HEK293T (cell line): Measurements from ENCODE around the gene MAP4.

Source experiments
- CTCF ChIA-PET: fragments of 350-600 bp; formaldehyde crosslinking; extraction: SDS; loops from one replicate; lab custom pipeline; 2021; ENCODE audit warnings: antibody characterized with exemption, inconsistent platforms; lab: Yijun Ruan, JAX
- POLR2A ChIA-PET: fragments of 350-600 bp; formaldehyde crosslinking; extraction: SDS; loops from one replicate; lab custom pipeline; 2020; ENCODE audit warnings: antibody characterized with exemption, inconsistent platforms; lab: Yijun Ruan, JAX
- DNase-seq: peaks from one replicate; pipeline ENCODE4 v3.0.0; 2012; ENCODE audit warnings: mixed read lengths; ENCODE audit errors: extremely low spot score
- ARNT ChIP-seq: fragments of 450-650 bp; IDR thresholded peaks from 2 replicates; pipeline ENCODE4 v1.6.1; 2017; ENCODE audit warnings: mild to moderate bottlenecking
- BHLHE40 ChIP-seq: fragments of 450-650 bp; IDR thresholded peaks from 2 replicates; pipeline ENCODE4 v1.6.1; 2016; ENCODE audit warnings: mild to moderate bottlenecking, moderate library complexity, borderline replicate concordance
- CTBP1 ChIP-seq: fragments of 450-650 bp; IDR thresholded peaks from 2 replicates; pipeline ENCODE4 v1.6.1; 2016; ENCODE audit warnings: borderline replicate concordance
- ELF4 ChIP-seq: fragments of 450-650 bp; IDR thresholded peaks from 2 replicates; pipeline ENCODE4 v1.6.1; 2017; ENCODE audit warnings: antibody characterized with exemption
- FOXA1 ChIP-seq: fragments of 450-650 bp; IDR thresholded peaks from 2 replicates; pipeline ENCODE4 v1.6.1; 2016; ENCODE audit warnings: mild to moderate bottlenecking
- FOXK2 ChIP-seq: fragments of 450-650 bp; IDR thresholded peaks from 2 replicates; pipeline ENCODE4 v1.6.1; 2016; ENCODE audit warnings: mild to moderate bottlenecking
- FOXM1 ChIP-seq: fragments of 450-650 bp; IDR thresholded peaks from 2 replicates; pipeline ENCODE4 v1.6.1; 2017; ENCODE audit warnings: mild to moderate bottlenecking, borderline replicate concordance
- HDGF ChIP-seq: fragments of 450-650 bp; IDR thresholded peaks from 2 replicates; pipeline ENCODE4 v1.6.1; 2017; ENCODE audit warnings: antibody characterized with exemption, borderline replicate concordance
- L3MBTL2 ChIP-seq: fragments of 450-650 bp; conservative IDR thresholded peaks from 2 replicates; pipeline ENCODE4 v1.6.1; 2016; ENCODE audit warnings: mild to moderate bottlenecking
- LEF1 ChIP-seq: fragments of 450-650 bp; IDR thresholded peaks from 2 replicates; pipeline ENCODE4 v1.6.1; 2017; ENCODE audit warnings: mild to moderate bottlenecking, borderline replicate concordance
- NFRKB ChIP-seq: fragments of 450-650 bp; IDR thresholded peaks from 2 replicates; pipeline ENCODE4 v1.6.1; 2016; ENCODE audit warnings: mild to moderate bottlenecking, moderate library complexity
- PKNOX1 ChIP-seq: fragments of 450-650 bp; IDR thresholded peaks from 2 replicates; pipeline ENCODE4 v1.6.1; 2016
- SP1 ChIP-seq: fragments of 450-650 bp; IDR thresholded peaks from 2 replicates; pipeline ENCODE4 v1.6.1; 2017
- SUZ12 ChIP-seq: fragments of 450-650 bp; IDR thresholded peaks from 2 replicates; pipeline ENCODE4 v1.6.1; 2016; ENCODE audit warnings: mild to moderate bottlenecking
- TARDBP ChIP-seq: fragments of 450-650 bp; IDR thresholded peaks from 2 replicates; pipeline ENCODE4 v1.6.1; 2016
- ZNF384 ChIP-seq: fragments of 450-650 bp; IDR thresholded peaks from 2 replicates; pipeline ENCODE4 v1.6.1; 2016

MAP4 gene

GRCh38 chr3:47825590-47825989, 190.6 kb downstream of the MAP4 start:
- peak; percentile 21 for DNase-seq
- ChIA-PET CTCF (interaction anchor here (1.1 to 3.6 kb wide), 5 partner anchors 9 to 332 kb away, joined by 3 to 22 read pairs (median 5); no protein-coding TSS in a partner anchor), POLR2A (interaction anchor here (0.8 to 3.3 kb wide), 14 partner anchors 8 to 614 kb away, joined by 3 to 19 read pairs (median 4); partner anchors contain the start of genes CCDC51, CDC25A, DHX30 and PTPN23)
- TF ChIP-seq HDGF (no peak), SUZ12 (no peak), SP1 (no peak), CTBP1 (no peak), ARNT (no peak)

GRCh38 chr3:47824541-47825473, 191.4 kb downstream of the MAP4 start:
- POLR2A ChIA-PET, result interaction anchor here (0.8 to 3.3 kb wide), 15 partner anchors 9 to 615 kb away, joined by 3 to 19 read pairs (median 3); partner anchors contain the start of genes CCDC51, CDC25A, DHX30 and PTPN23
- TF ChIP-seq TARDBP, result no peak
- TF ChIP-seq FOXK2, result no peak
- TF ChIP-seq ELF4, result no peak
- TF ChIP-seq NFRKB, result no peak; the same call in 1 of the 2 replicates
- TF ChIP-seq PKNOX1, result no peak
- peak; percentile 64; the same call in 1 of the 2 replicates for TF ChIP-seq ARNT
- no peak for TF ChIP-seq BHLHE40
- TF ChIP-seq L3MBTL2, result peak; percentile 35
- TF ChIP-seq FOXA1, result no peak
- no peak for TF ChIP-seq SUZ12
- 0 out of 2 replicates have a peak, but pooled peaks have one; percentile 57 for TF ChIP-seq HDGF

GRCh38 chr3:47817609-47818008, 198.6 kb downstream of the MAP4 start:
- CTCF ChIA-PET, result no interaction called here
- POLR2A ChIA-PET, result no interaction called here
- TF ChIP-seq HDGF (no peak), ARNT (no peak), FOXA1 (no peak), ZNF384 (no peak), PKNOX1 (no peak), FOXM1 (no peak), SP1 (no peak), NFRKB (no peak), FOXK2 (no peak)
- DNase-seq, result no peak

More at GRCh38 chr3:47824541-47825473, 191.4 kb downstream of the MAP4 start:
- DNase-seq, result peak; percentile 95
- CTCF ChIA-PET, result interaction anchor here (0.6 to 3.6 kb wide), 7 partner anchors 10 to 333 kb away, joined by 3 to 22 read pairs (median 5); no protein-coding TSS in a partner anchor

GRCh38 chr3:47813551-47814177, 202.6 kb downstream of the MAP4 start:
- no peak for DNase-seq
- ChIA-PET CTCF (no interaction called here), POLR2A (interaction anchor here (2.2 to 2.3 kb wide), 2 partner anchors 11 kb away, joined by 7 to 8 read pairs; partner anchors contain the start of gene DHX30)
- TF ChIP-seq BHLHE40, result no peak
- TF ChIP-seq L3MBTL2, result no peak
- TF ChIP-seq CTBP1, result no peak

- ChIA-PET POLR2A (interaction anchor here (1.9 kb wide), 1 partner anchor 20 kb away, joined by 12 read pairs; no protein-coding TSS in a partner anchor), CTCF (interaction anchor here (1.2 kb wide), 1 partner anchor 33 kb away, joined by 3 read pairs; no protein-coding TSS in a partner anchor)
- DNase-seq, result no peak
- TF ChIP-seq SUZ12 (no peak), FOXM1 (no peak)
These were observed 211.6 kb downstream of the MAP4 start for GRCh38 chr3:47804577-47804976.

- no peak for DNase-seq
- TF ChIP-seq HDGF (no peak), SP1 (no peak), SUZ12 (no peak), FOXK2 (no peak), TARDBP (no peak), ELF4 (no peak), NFRKB (no peak), L3MBTL2 (no peak), CTBP1 (no peak), BHLHE40 (no peak), ARNT (no peak), PKNOX1 (no peak), LEF1 (no peak), ZNF384 (no peak), FOXA1 (no peak), FOXM1 (no peak)
- POLR2A ChIA-PET, result no interaction called here
- CTCF ChIA-PET, result no interaction called here
These were observed 212.7 kb downstream of the MAP4 start for GRCh38 chr3:47803480-47804025.
